Immature natural killer cell (primary cell): ENCODE measurements around the gene IPO9. TPM values are rescaled to one million over a fixed set of nuclear protein-coding genes. Genes with fewer than 3 reads are reported as not detected.
"Not testable (repeated sequence)": the region's sequence is repeated elsewhere in the genome, so short reads cannot be mapped to it uniquely, and the experiment has no call there.

Source experiments
- DNase-seq, 3 donors: peaks; one replicate each; pipeline ENCODE4 v3.0.0; 2022; ENCODE audit warnings: mixed read lengths in 1 of 3
- H3K27ac Mint-ChIP-seq, 6 donors: one replicate each; pipeline ENCODE4 v1.8.0; 2020; ENCODE audit warnings: mixed read lengths in 6 of 6, mild to moderate bottlenecking in 5 of 6, inconsistent platforms in 4 of 6, moderate library complexity in 3 of 6
- H3K27me3 Mint-ChIP-seq, 3 donors: one replicate each; pipeline ENCODE4 v1.8.0; 2020 to 2021; ENCODE audit warnings: low read depth in 3 of 3, mild to moderate bottlenecking in 3 of 3, mixed read lengths in 3 of 3, moderate library complexity in 3 of 3, inconsistent platforms in 1 of 3
- H3K36me3 Mint-ChIP-seq, 3 donors: one replicate each; pipeline ENCODE4 v1.8.0; 2020; ENCODE audit warnings: mixed read lengths in 3 of 3, inconsistent platforms in 2 of 3, mild to moderate bottlenecking in 2 of 3
- H3K4me1 Mint-ChIP-seq, 2 donors: one replicate each; pipeline ENCODE4 v1.8.0; 2020; ENCODE audit warnings: inconsistent platforms in 2 of 2, mild to moderate bottlenecking in 2 of 2, mixed read lengths in 2 of 2, moderate library complexity in 1 of 2
- H3K4me3 Mint-ChIP-seq, 5 donors: one replicate each; pipeline ENCODE4 v1.8.0; 2020; ENCODE audit warnings: mild to moderate bottlenecking in 5 of 5, mixed read lengths in 5 of 5, inconsistent platforms in 3 of 5, moderate library complexity in 3 of 5
- H3K9me3 Mint-ChIP-seq, 6 donors: one replicate each; pipeline ENCODE4 v1.8.0; 2020; ENCODE audit warnings: mild to moderate bottlenecking in 6 of 6, mixed read lengths in 6 of 6, inconsistent platforms in 4 of 6, moderate library complexity in 3 of 6
- polyA plus RNA-seq, 3 donors: library from polyadenylated mRNA; unstranded; fragments of 300-500 nt; fragmentation: Illumina TruSeq; gene quantifications; one replicate each; pipeline ENCODE4 v1.2.3, GENCODE V29; 2021

Gene IPO9
- polyA plus RNA-seq, 3 donors from 2014 or later: 4.9 to 31.5 (median 16.3) TPM

- Mint-ChIP-seq H3K9me3 (no peaks in the 10 kb centered on the region), H3K4me3 (no peak overlapping the region), H3K27ac (no peak overlapping the region), H3K27me3 (peaks cover 7 to 12% (median 9%) of the 10 kb centered on the region in 3 donors), H3K36me3 (no peaks in the 10 kb centered on the region), H3K4me1 (peaks cover 7 to 11% of the 10 kb centered on the region in 2 donors)
- no peak for DNase-seq
Observed at GRCh38 chr1:201892211-201892610, 63.3 kb downstream of the IPO9 start.

GRCh38 chr1:201893431-201893830, 64.5 kb downstream of the IPO9 start:
- Mint-ChIP-seq H3K36me3 (no peaks in the 10 kb centered on the region), H3K4me3 (no peak overlapping the region)

GRCh38 chr1:201894343-201895119, 65.6 kb downstream of the IPO9 start:
- Mint-ChIP-seq H3K4me3 (no peak overlapping the region), H3K9me3 (no peaks in the 10 kb centered on the region), H3K27me3 (peaks cover 5 to 13% (median 7%) of the 10 kb centered on the region in 3 donors), H3K4me1 (peaks cover 7 to 9% of the 10 kb centered on the region in 2 donors), H3K27ac (no peak overlapping the region), H3K36me3 (no peaks in the 10 kb centered on the region)
- DNase-seq: no peak

More at GRCh38 chr1:201893431-201893830, 64.5 kb downstream of the IPO9 start:
- Mint-ChIP-seq H3K27me3 (peaks cover 5 to 11% (median 7%) of the 10 kb centered on the region in 3 donors), H3K27ac (no peak overlapping the region), H3K9me3 (no peaks in the 10 kb centered on the region), H3K4me1 (peaks cover 7 to 11% of the 10 kb centered on the region in 2 donors)
- no peak for DNase-seq

DNA sequence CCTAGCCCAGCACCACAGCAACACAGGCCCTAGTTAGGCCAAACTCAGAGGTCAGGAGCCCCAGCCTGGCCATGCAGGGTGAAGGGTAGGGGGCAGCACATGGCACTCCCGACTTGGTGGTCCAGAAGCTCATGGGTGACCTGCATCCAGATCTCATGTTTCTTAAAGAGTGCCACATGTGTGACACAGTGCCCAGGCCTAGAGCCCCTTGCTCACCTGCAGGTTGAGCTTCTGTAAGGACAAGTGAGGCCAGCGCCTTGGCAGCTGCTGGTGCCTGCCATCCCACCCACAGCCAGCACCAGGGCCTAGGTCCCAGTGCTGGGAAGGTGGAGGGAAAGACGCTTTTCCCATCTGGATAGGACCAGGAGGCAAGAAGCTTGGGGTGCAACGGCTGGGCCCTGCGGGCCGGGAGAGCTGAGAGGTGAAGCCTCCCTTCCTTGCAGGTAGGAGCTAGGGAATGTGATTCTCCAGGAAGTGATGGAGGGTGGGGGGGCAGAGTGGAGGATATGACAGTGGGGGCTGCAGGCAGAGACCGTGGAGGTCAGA, 66.2 kb downstream of the IPO9 start:
- no peaks in the 10 kb centered on the region for H3K36me3 Mint-ChIP-seq
- no peaks in the 10 kb centered on the region for H3K9me3 Mint-ChIP-seq
- H3K27me3 Mint-ChIP-seq: peaks cover 7 to 11% (median 7%) of the 10 kb centered on the region in 3 donors
- H3K4me1 Mint-ChIP-seq: peaks cover 7% of the 10 kb centered on the region in 2 donors
- H3K4me3 Mint-ChIP-seq: no peak overlapping the region
- DNase-seq: no peak
- H3K27ac Mint-ChIP-seq: no peak overlapping the region

DNA sequence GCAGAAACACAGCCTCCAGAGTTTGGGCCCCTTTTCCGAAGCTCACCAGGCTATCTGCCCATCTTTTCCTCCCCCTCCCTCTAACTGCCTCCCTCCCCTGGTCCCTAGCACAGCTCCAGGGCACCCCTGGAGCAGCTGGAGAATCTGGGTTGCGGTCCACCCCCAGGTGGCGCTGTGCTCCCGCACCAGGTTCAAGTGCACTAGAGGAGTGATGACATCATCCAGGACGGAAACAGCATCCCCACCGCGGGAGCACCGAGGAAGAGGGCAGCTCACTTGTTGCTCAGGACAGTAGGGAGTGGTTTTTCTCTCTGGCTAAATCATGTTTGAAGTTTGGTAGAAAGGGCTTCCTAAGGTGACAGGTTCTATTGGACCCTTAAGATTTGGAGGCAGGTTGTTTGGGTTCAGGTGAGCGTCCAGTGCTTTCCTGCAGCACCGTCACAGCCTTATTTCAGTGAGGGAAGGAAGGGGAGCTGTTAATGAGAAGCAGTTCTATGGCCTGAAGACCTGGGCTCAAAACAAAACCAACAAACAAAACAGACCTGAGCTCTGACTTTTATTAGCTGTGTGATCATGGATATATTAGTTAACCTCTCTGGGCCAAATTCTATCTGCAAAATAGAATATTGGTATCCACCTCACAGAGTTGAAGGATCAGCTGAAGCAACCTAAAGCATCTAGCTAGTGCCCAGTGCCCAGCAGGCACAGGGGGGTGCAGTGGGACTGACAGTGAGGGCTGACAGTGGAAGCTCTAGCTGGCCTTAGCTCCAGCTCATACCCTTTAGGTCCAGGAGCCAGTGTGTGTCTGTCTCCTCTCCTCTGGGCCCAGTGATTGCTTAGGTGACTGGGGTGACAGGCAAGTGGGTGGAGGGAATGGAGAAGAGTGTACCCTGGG, 67.2 kb downstream of the IPO9 start:
- no peaks in the 10 kb centered on the region for H3K36me3 Mint-ChIP-seq
- H3K9me3 Mint-ChIP-seq: no peaks in the 10 kb centered on the region
- H3K4me3 Mint-ChIP-seq: peak overlapping the region; percentile 40 to 74 (median 59)
- peak overlapping the region in 5 of 6 donors; percentile 11 to 81 (median 69) for H3K27ac Mint-ChIP-seq
- H3K27me3 Mint-ChIP-seq: peaks cover 8 to 10% (median 9%) of the 10 kb centered on the region in 3 donors
- H3K4me1 Mint-ChIP-seq: peaks cover 7% of the 10 kb centered on the region in 2 donors
- DNase-seq: peak; percentile 65 to 72 (median 71)

GRCh38 chr1:201896951-201897391, 68.0 kb downstream of the IPO9 start:
- DNase-seq: no peak
- Mint-ChIP-seq H3K27me3 (peaks cover 8 to 10% (median 9%) of the 10 kb centered on the region in 3 donors), H3K4me1 (peaks cover 7% of the 10 kb centered on the region in 2 donors), H3K27ac (no peak overlapping the region), H3K36me3 (no peaks in the 10 kb centered on the region), H3K4me3 (no peak overlapping the region), H3K9me3 (no peaks in the 10 kb centered on the region)

DNA sequence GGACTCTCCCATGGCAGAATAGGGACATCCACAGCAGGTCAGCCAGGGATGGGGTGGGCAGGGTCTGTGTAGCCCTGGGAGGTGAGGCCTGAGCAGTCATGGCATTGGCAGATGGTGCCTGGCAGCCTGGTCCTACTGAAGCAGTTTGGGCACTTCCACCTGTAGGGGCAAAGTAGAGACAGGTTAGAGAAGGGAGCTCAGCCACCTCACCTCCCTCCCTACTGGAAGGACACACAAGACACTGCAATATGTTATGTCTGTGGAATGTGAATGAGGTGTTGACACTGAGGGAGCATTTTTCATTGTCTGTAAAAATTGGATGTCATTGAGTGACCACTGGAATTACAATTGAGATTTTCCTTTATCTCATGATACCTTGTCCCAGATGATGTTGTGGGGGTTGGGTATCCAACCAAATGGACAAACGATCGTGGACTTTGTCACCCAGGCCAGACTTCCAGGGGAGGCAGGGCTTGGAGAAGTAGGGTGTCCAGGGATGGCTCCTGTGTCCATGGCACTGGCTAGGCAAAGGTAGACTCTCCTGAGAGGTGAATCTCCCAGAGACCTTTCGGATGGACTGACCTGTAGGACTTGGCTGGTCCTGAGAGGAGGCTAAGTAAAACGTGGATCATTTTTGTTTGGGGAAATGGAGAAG, 69.4 kb downstream of the IPO9 start:
- Mint-ChIP-seq H3K36me3 (no peaks in the 10 kb centered on the region), H3K27me3 (peaks cover 4 to 9% (median 9%) of the 10 kb centered on the region in 3 donors), H3K4me1 (peaks cover 7% of the 10 kb centered on the region in 2 donors), H3K4me3 (no peak overlapping the region), H3K27ac (no peak overlapping the region), H3K9me3 (no peaks in the 10 kb centered on the region)
- no peak for DNase-seq

DNA sequence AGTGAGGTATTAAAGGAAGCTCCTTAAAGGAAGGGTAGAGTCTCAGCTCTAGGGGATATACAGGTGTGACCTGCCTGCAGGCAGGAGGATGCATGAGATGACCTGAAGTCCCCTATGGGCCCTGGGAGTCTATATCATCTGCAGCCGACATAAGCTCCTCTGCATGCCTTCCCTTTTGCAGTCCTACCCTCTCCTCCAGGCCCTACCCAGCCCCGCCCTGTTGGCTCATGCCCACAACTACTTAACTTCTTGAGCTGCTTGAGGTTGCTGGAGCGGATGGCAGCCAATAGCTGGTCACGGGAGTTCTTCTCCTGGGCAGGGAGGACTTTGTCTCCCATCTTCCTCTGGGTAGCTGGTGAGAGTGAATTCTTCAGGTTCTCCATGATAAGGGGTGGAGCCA, 70.0 kb downstream of the IPO9 start:
- no peaks in the 10 kb centered on the region for H3K36me3 Mint-ChIP-seq
- H3K27ac Mint-ChIP-seq: no peak overlapping the region
- DNase-seq: no peak
- no peaks in the 10 kb centered on the region for H3K9me3 Mint-ChIP-seq
- H3K27me3 Mint-ChIP-seq: peaks cover 2 to 9% (median 9%) of the 10 kb centered on the region in 3 donors
- peaks cover 7% of the 10 kb centered on the region in 2 donors for H3K4me1 Mint-ChIP-seq
- no peak overlapping the region for H3K4me3 Mint-ChIP-seq

GRCh38 chr1:201899683-201900429, 70.9 kb downstream of the IPO9 start:
- Mint-ChIP-seq H3K27me3 (peaks cover 2 to 9% (median 7%) of the 10 kb centered on the region in 3 donors), H3K4me1 (peaks cover 7% of the 10 kb centered on the region in 2 donors), H3K36me3 (no peaks in the 10 kb centered on the region), H3K9me3 (no peaks in the 10 kb centered on the region), H3K27ac (peak overlapping the region in 1 of 6 donors; percentile 8), H3K4me3 (no peak overlapping the region)
- DNase-seq: no peak

DNA sequence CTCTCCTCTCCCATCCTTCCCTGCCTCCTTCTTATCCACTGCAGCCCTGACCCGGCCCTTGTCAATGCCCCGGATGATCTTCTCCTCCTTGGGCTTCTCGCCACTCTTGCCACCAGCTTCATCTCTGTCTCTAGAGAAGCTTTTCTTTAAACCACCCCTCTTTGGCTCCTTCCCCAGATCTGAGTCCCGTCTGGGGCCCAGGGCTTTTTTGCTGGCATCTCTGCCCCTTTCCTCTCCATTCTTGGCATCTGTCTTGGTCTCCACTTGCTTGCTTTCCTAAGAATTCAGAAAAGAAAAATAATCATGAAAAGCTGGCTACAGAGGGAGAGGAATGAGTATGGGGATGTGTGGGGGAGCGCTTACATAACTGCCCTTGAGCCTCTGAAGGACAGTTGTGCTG, 71.5 kb downstream of the IPO9 start:
- no peaks in the 10 kb centered on the region for H3K36me3 Mint-ChIP-seq
- peak overlapping the region in 1 of 6 donors; percentile 8 for H3K27ac Mint-ChIP-seq
- H3K27me3 Mint-ChIP-seq: peaks cover 2 to 9% (median 7%) of the 10 kb centered on the region in 3 donors
- no peaks in the 10 kb centered on the region for H3K9me3 Mint-ChIP-seq
- DNase-seq: no peak
- H3K4me1 Mint-ChIP-seq: peaks cover 7 to 10% of the 10 kb centered on the region in 2 donors
- H3K4me3 Mint-ChIP-seq: no peak overlapping the region

DNA sequence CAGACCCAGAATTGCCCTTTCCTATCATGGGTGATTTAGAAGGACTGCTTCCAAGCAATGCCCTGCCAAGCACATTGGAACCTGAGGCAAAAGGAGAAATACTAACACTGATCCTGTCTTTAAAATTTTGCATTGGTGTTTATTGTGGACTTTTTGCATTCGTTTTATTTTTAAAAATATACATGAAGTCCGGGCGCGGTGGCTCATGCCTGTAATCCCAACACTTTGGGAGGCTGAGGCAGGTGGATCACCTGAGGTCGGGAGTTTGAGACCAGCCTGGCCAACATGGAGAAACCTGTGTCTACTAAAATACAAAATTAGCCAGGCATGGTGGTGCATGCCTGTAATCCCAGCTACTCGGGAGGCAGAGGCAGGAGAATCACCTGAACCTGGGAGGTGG, 72.1 kb downstream of the IPO9 start:
- not testable (repeated sequence) for H3K36me3 Mint-ChIP-seq, DNase-seq, H3K4me1 Mint-ChIP-seq, H3K27me3 Mint-ChIP-seq, H3K27ac Mint-ChIP-seq, H3K4me3 Mint-ChIP-seq, H3K9me3 Mint-ChIP-seq

GRCh38 chr1:201902198-201902597, 73.2 kb downstream of the IPO9 start:
- H3K27ac Mint-ChIP-seq: no peak overlapping the region
- H3K36me3 Mint-ChIP-seq: no peaks in the 10 kb centered on the region
- DNase-seq: no peak
- H3K9me3 Mint-ChIP-seq: no peaks in the 10 kb centered on the region
- peaks cover 2 to 7% (median 5%) of the 10 kb centered on the region in 3 donors for H3K27me3 Mint-ChIP-seq
- H3K4me3 Mint-ChIP-seq: no peak overlapping the region
- H3K4me1 Mint-ChIP-seq: peaks cover 0 to 5% of the 10 kb centered on the region in 2 donors

- no peaks in the 10 kb centered on the region for H3K36me3 Mint-ChIP-seq
- peaks cover 2 to 7% (median 5%) of the 10 kb centered on the region in 3 donors for H3K27me3 Mint-ChIP-seq
- H3K9me3 Mint-ChIP-seq: no peaks in the 10 kb centered on the region
- H3K27ac Mint-ChIP-seq: no peak overlapping the region
- no peak overlapping the region for H3K4me3 Mint-ChIP-seq
- H3K4me1 Mint-ChIP-seq: peaks cover 0 to 5% of the 10 kb centered on the region in 2 donors
- no peak for DNase-seq
Observed at GRCh38 chr1:201903135-201903534, 74.2 kb downstream of the IPO9 start.
